ENCODE results near the gene SLC47A2. TPM values are rescaled to one million over a fixed set of nuclear protein-coding genes. Genes with fewer than 3 reads are reported as not detected.

Gene SLC47A2
- total and polyA plus RNA-seq, 2 of the 13 experiments (the other 11 are each of a cell fraction or from before 2014, with no cell fraction given), result 0.04 TPM; not detected in 1

DNA sequence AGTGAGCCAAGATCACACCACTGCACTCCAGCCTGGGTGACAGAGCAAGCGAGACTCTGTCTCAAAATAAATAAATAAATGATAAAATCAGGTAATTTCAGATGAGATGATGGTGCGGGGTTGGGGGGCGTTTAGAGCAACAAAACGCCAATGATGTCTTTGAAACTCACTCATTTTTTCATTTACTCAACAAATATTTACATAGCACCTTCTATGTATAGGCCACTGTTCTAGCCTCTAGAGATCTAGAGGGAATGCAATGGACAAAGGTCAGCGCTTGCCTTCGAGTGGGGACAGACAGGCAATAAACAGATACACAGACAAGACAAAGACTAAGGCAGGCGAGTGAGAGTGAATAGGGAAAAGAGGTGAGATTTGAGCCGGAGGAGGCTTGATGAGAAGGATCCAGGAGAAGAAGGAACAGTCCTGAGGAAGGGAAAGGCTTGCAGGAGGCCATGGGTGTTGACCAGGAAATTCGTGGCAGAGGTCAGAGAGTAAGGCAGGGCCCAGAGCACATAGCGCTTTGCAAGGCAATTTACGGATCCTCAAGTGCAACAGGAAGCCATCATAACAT, 17.7 kb upstream of the SLC47A2 start (continued):
- TF ChIP-seq, protein P1, sequence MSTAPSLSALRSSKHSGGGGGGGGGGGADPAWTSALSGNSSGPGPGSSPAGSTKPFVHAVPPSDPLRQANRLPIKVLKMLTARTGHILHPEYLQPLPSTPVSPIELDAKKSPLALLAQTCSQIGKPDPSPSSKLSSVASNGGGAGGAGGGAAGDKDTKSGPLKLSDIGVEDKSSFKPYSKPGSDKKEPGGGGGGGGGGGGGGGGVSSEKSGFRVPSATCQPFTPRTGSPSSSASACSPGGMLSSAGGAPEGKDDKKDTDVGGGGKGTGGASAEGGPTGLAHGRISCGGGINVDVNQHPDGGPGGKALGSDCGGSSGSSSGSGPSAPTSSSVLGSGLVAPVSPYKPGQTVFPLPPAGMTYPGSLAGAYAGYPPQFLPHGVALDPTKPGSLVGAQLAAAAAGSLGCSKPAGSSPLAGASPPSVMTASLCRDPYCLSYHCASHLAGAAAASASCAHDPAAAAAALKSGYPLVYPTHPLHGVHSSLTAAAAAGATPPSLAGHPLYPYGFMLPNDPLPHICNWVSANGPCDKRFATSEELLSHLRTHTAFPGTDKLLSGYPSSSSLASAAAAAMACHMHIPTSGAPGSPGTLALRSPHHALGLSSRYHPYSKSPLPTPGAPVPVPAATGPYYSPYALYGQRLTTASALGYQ (CRISPR knock-in tag; IDR thresholded peaks at IDR 0.05), result peak; percentile 91
- TF ChIP-seq, protein P2, sequence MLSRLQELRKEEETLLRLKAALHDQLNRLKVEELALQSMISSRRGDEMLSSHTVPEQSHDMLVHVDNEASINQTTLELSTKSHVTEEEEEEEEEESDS (CRISPR knock-in tag; IDR thresholded peaks at IDR 0.05; ENCODE audit: borderline replicate concordance), result no peak
- TF ChIP-seq REL (CRISPR knock-in tag; conservative IDR thresholded peaks at IDR 0.05) (no peak), ZNF660 (CRISPR knock-in tag; IDR thresholded peaks at IDR 0.05; ENCODE audit: borderline replicate concordance, low read depth) (no peak), HOXA7 (CRISPR knock-in tag; IDR thresholded peaks at IDR 0.05) (no peak), ZNF337 (CRISPR knock-in tag; IDR thresholded peaks at IDR 0.05; ENCODE audit: borderline replicate concordance, low read depth) (no peak), ZBTB7B (CRISPR knock-in tag; IDR thresholded peaks at IDR 0.05) (peak; percentile 87), TBX2 (CRISPR knock-in tag; IDR thresholded peaks at IDR 0.05; ENCODE audit: borderline replicate concordance) (peak; percentile 99), AKAP8 (CRISPR knock-in tag; IDR thresholded peaks at IDR 0.05) (no peak), ZNF644 (CRISPR knock-in tag; IDR thresholded peaks at IDR 0.05; ENCODE audit: low read depth) (peak; percentile 43; the same call in 1 of the 2 replicates), ZNF577 (CRISPR knock-in tag; IDR thresholded peaks at IDR 0.05; ENCODE audit: borderline replicate concordance, low read depth) (no peak), ZNF841 (CRISPR knock-in tag; IDR thresholded peaks at IDR 0.05; ENCODE audit: borderline replicate concordance) (no peak), HMGA1 (CRISPR knock-in tag; conservative IDR thresholded peaks at IDR 0.05) (no peak), MIXL1 (CRISPR knock-in tag; IDR thresholded peaks at IDR 0.05) (peak; percentile 72; the same call in 1 of the 2 replicates), PHF8 (CRISPR knock-in tag; IDR thresholded peaks at IDR 0.05) (no peak), MAFF (IDR thresholded peaks at IDR 0.05; ENCODE audit: low read depth, low read length) (no peak), ZNF747 (CRISPR knock-in tag; IDR thresholded peaks at IDR 0.05; ENCODE audit: borderline replicate concordance) (no peak; the same call in 1 of the 2 replicates), NCOR1 (IDR thresholded peaks at IDR 0.05; ENCODE audit: borderline replicate concordance, low read length) (peak; percentile 83; the same call in 1 of the 2 replicates), TBP (CRISPR knock-in tag; IDR thresholded peaks at IDR 0.05) (no peak)
- TF ChIP-seq, protein P3, sequence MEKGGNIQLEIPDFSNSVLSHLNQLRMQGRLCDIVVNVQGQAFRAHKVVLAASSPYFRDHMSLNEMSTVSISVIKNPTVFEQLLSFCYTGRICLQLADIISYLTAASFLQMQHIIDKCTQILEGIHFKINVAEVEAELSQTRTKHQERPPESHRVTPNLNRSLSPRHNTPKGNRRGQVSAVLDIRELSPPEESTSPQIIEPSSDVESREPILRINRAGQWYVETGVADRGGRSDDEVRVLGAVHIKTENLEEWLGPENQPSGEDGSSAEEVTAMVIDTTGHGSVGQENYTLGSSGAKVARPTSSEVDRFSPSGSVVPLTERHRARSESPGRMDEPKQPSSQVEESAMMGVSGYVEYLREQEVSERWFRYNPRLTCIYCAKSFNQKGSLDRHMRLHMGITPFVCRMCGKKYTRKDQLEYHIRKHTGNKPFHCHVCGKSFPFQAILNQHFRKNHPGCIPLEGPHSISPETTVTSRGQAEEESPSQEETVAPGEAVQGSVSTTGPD (CRISPR knock-in tag; IDR thresholded peaks at IDR 0.05), result peak; percentile 51; the same call in 1 of the 2 replicates
- TF ChIP-seq, protein P4, sequence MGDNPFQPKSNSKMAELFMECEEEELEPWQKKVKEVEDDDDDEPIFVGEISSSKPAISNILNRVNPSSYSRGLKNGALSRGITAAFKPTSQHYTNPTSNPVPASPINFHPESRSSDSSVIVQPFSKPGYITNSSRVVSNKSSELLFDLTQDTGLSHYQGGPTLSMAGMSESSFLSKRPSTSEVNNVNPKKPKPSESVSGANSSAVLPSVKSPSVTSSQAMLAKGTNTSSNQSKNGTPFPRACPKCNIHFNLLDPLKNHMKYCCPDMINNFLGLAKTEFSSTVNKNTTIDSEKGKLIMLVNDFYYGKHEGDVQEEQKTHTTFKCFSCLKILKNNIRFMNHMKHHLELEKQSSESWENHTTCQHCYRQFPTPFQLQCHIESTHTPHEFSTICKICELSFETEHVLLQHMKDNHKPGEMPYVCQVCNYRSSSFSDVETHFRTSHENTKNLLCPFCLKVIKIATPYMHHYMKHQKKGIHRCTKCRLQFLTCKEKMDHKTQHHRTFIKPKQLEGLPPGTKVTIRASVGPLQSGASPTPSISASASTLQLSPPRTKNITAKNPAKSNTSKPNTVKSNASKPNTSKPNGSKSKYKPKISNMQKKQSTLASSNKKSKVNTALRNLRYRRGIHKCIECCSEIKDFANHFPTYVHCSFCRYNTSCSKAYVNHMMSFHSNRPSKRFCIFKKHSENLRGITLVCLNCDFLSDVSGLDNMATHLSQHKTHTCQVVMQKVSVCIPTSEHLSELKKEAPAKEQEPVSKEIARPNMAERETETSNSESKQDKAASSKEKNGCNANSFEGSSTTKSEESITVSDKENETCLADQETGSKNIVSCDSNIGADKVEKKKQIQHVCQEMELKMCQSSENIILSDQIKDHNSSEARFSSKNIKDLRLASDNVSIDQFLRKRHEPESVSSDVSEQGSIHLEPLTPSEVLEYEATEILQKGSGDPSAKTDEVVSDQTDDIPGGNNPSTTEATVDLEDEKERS (CRISPR knock-in tag; IDR thresholded peaks at IDR 0.05), result no peak
- TF ChIP-seq, protein P5, sequence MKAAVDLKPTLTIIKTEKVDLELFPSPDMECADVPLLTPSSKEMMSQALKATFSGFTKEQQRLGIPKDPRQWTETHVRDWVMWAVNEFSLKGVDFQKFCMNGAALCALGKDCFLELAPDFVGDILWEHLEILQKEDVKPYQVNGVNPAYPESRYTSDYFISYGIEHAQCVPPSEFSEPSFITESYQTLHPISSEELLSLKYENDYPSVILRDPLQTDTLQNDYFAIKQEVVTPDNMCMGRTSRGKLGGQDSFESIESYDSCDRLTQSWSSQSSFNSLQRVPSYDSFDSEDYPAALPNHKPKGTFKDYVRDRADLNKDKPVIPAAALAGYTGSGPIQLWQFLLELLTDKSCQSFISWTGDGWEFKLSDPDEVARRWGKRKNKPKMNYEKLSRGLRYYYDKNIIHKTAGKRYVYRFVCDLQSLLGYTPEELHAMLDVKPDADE (CRISPR knock-in tag; IDR thresholded peaks at IDR 0.05), result no peak
